SW480 (cell line): ENCODE measurements around the gene MOBP.

Experiments
- DNase-seq: peaks from one replicate; pipeline ENCODE4 v3.0.0-alpha.2; 2016; ENCODE audit warnings: low spot score

The MOBP gene

GRCh38 chr3:39542588-39542988 is 75.1 kb downstream of the MOBP start:
- no peak for DNase-seq

DNA sequence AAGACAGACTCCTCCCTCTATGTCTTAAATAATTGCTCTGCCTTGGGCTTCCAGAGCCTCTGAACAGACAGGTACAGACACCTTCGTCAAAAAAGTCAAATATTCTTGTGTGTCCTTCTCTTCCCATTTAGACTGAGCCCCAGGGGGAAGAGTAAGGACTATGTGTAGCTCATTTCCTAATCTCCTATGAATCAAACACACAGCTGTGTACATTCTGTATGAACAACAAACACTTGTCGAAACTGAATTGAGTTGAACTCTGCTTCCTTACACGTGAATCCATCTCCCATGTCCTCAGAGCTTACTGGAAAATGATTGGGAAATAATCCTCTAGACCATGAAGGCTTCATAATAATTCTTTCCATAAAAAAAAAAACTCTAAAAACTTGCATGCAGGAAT is 80.8 kb downstream of the MOBP start:
- no peak for DNase-seq

- DNase-seq, result no peak
Observed at GRCh38 chr3:39550354-39551051, 83.0 kb downstream of the MOBP start.
